SK-N-SH treated with all-trans-retinoic acid at 6 μM for 48 hours (cell line): ENCODE results near the gene MACROD1.

Source experiments
- ARNTL ChIP-seq: fragments of 450-650 bp; formaldehyde crosslinking; IDR thresholded peaks from 2 replicates; pipeline ENCODE4 v1.5.0; 2020; ENCODE audit warnings: low read depth, mild to moderate bottlenecking, moderate library complexity, borderline replicate concordance
- BACH2 ChIP-seq: fragments of 250-450 bp; sonication (Bioruptor Pico); IDR thresholded peaks from 2 replicates; pipeline ENCODE4 v1.9.0; 2021; ENCODE audit warnings: mild to moderate bottlenecking, borderline replicate concordance
- CREB5 ChIP-seq: fragments of 250-450 bp; sonication (Bioruptor Pico); IDR thresholded peaks from 2 replicates; pipeline ENCODE4 v1.5.1; 2020; ENCODE audit warnings: low read depth, mild to moderate bottlenecking, moderate library complexity
- CSDC2 ChIP-seq: fragments of 250-450 bp; sonication (Bioruptor Pico); IDR thresholded peaks from 2 replicates; pipeline ENCODE4 v1.5.0; 2020; ENCODE audit warnings: mild to moderate bottlenecking, moderate library complexity
- CSRNP3 ChIP-seq: fragments of 250-450 bp; sonication (Bioruptor Pico); IDR thresholded peaks from 2 replicates; pipeline ENCODE4 v1.5.1; 2021; ENCODE audit warnings: mild to moderate bottlenecking, moderate library complexity
- OSR1 ChIP-seq: fragments of 250-450 bp; sonication (Bioruptor Pico); IDR thresholded peaks from 2 replicates; pipeline ENCODE4 v1.8.0; 2022; ENCODE audit warnings: moderate library complexity, mild to moderate bottlenecking, inconsistent platforms
- PATZ1 ChIP-seq: fragments of 250-450 bp; sonication (Bioruptor Pico); IDR thresholded peaks from 2 replicates; pipeline ENCODE4 v1.8.0; 2020; ENCODE audit warnings: mild to moderate bottlenecking, moderate library complexity, borderline replicate concordance
- RARB ChIP-seq: fragments of 250-450 bp; sonication (Bioruptor Pico); IDR thresholded peaks from 2 replicates; pipeline ENCODE4 v1.8.0; 2021; ENCODE audit warnings: mild to moderate bottlenecking, moderate library complexity
- TCF4 ChIP-seq: fragments of 250-450 bp; sonication (Bioruptor Pico); IDR thresholded peaks from 2 replicates; pipeline ENCODE4 v1.8.0; 2021; ENCODE audit warnings: mild to moderate bottlenecking, moderate library complexity, borderline replicate concordance
- TOX ChIP-seq: fragments of 250-450 bp; sonication (Bioruptor Pico); IDR thresholded peaks from 2 replicates; pipeline ENCODE4 v1.8.0; 2021; ENCODE audit warnings: mild to moderate bottlenecking, moderate library complexity, borderline replicate concordance
- TSHZ2 ChIP-seq: fragments of 250-450 bp; sonication (Bioruptor Pico); IDR thresholded peaks from 2 replicates; pipeline ENCODE4 v1.5.0; 2020; ENCODE audit warnings: mild to moderate bottlenecking, moderate library complexity
- ZFP3 ChIP-seq: fragments of 250-450 bp; sonication (Bioruptor Pico); IDR thresholded peaks from 2 replicates; pipeline ENCODE4 v1.5.0; 2020; ENCODE audit warnings: mild to moderate bottlenecking, moderate library complexity
- ZNF565 ChIP-seq: fragments of 450-650 bp; formaldehyde crosslinking; conservative IDR thresholded peaks from 2 replicates; pipeline ENCODE4 v1.5.0; 2020; ENCODE audit warnings: low read depth, mild to moderate bottlenecking, moderate library complexity
- ZNF70 ChIP-seq: fragments of 450-650 bp; formaldehyde crosslinking; IDR thresholded peaks from 2 replicates; pipeline ENCODE4 v1.5.0; 2020; ENCODE audit warnings: mild to moderate bottlenecking, moderate library complexity

- no peak for TF ChIP-seq ZNF565 (CRISPR knock-in tag)
- no peak for TF ChIP-seq ARNTL (CRISPR knock-in tag)
- no peak for TF ChIP-seq ZNF70
- TF ChIP-seq ZFP3 (CRISPR knock-in tag) = no peak
- no peak for TF ChIP-seq BACH2 (CRISPR knock-in tag)
- no peak for TF ChIP-seq PATZ1 (CRISPR knock-in tag)
- no peak for TF ChIP-seq CSRNP3 (CRISPR knock-in tag)
- TF ChIP-seq TOX (CRISPR knock-in tag) = no peak
- TF ChIP-seq TSHZ2 (CRISPR knock-in tag) = no peak
- no peak for TF ChIP-seq CSDC2
- no peak for TF ChIP-seq RARB
- TF ChIP-seq CREB5 (CRISPR knock-in tag) = no peak
- no peak for TF ChIP-seq OSR1 (CRISPR knock-in tag)
- TF ChIP-seq TCF4 (CRISPR knock-in tag) = no peak
These were observed 67.5 kb downstream of the MACROD1 start for GRCh38 chr11:64098318-64098831.
